Testis (tissue), 2 donors: Measurements from ENCODE around the gene CELF5.

Source experiments
- CTCF ChIP-seq, 3 experiments: fragments of 450-650 bp in 2 of 3; fragments of 200-600 bp in 1 of 3; sonication (generic) in 1 of 3; IDR thresholded peaks; one replicate each; pipeline ENCODE4 v1.5.1; 2016 to 2019; ENCODE audit warnings: antibody characterized with exemption in 3 of 3, mild to moderate bottlenecking in 2 of 3, moderate library complexity in 1 of 3
- POLR2A ChIP-seq: fragments of 450-650 bp; IDR thresholded peaks from one replicate; pipeline ENCODE4 v1.6.1; 2017; ENCODE audit warnings: antibody characterized with exemption, mild to moderate bottlenecking, moderate library complexity

DNA sequence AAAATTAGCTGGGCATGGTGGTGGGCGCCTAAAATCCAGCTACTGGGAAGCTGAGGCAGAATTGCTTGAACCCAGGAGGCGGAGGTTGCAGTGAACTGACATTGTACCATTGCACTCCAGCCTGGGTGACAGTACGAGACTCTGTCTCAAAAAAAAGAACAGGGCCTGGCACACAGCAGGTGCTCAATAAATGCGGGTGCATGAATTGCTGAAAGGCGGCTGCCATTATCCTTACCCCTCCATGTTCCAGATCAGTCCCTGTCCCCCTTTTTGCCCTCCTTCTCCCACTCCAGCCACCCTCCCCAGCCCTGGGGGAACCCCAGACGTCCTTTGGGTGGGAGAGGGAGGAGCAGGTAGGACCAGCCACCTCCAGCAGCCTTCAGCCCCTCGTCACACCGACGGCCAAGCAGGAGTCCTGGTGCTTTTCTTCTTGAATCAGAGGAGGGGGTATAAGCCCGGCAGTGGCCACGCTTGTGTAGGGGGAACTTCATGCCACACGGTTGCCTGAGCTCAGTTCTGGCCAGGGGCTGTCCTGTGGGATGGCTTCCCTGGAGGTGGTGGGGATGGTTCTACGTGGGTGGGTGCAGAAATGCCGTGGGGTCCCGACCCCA is 121.5 kb downstream of the CELF5 start:
- no peak for TF ChIP-seq CTCF (IDR thresholded peaks at IDR 0.05)
- no peak for TF ChIP-seq POLR2A
